ENCODE data around the gene PLA2G4E. TPM values are rescaled to one million over a fixed set of nuclear protein-coding genes. Genes with fewer than 3 reads are reported as not detected.

PLA2G4E gene
- total and polyA plus RNA-seq, 3 experiments from 2014 or later, result not detected

GRCh38 chr15:42058791-42059190 lies 37.9 kb upstream of the PLA2G4E start:
- Histone ChIP-seq H3K27me3 (ENCODE audit: insufficient read depth, low read length, poor library complexity, severe bottlenecking) (peaks cover 8% of the 10 kb centered on the region), H3K4me1 (ENCODE audit: insufficient read depth, low read length) (peaks cover 4% of the 10 kb centered on the region), H3K9me3 (ENCODE audit: low read length) (no peaks in the 10 kb centered on the region), H3K36me3 (ENCODE audit: insufficient read depth, low read length) (no peaks in the 10 kb centered on the region), H3K27ac (ENCODE audit: low read depth, low read length) (no peak overlapping the region), H3K4me3 (ENCODE audit: low read length) (no peak overlapping the region)
- DNase-seq, result no peak
- Mint-ChIP-seq H3K27ac (peak overlapping the region in 1 of 8 donors; percentile 25), H3K4me1 (peaks cover 7 to 15% (median 8%) of the 10 kb centered on the region in 3 donors), H3K9me3 (no peaks in the 10 kb centered on the region), H3K36me3 (no peaks in the 10 kb centered on the region), H3K4me3 (no peak overlapping the region), H3K27me3 (peaks cover 23 to 41% of the 10 kb centered on the region in 2 donors)
- POLR2A ChIA-PET, result no interaction called here
- CTCF ChIA-PET, result no interaction called here

- peak overlapping the region in 1 of 7 donors; percentile 13 for H3K4me3 Mint-ChIP-seq
- peaks cover 7 to 15% (median 8%) of the 10 kb centered on the region in 3 donors for H3K4me1 Mint-ChIP-seq
- Histone ChIP-seq H3K9me3 (ENCODE audit: low read length) (no peaks in the 10 kb centered on the region), H3K4me3 (ENCODE audit: low read length) (no peak overlapping the region), H3K4me1 (ENCODE audit: insufficient read depth, low read length) (peaks cover 4% of the 10 kb centered on the region), H3K27me3 (ENCODE audit: insufficient read depth, low read length, poor library complexity, severe bottlenecking) (peaks cover 8% of the 10 kb centered on the region), H3K36me3 (ENCODE audit: insufficient read depth, low read length) (no peaks in the 10 kb centered on the region), H3K27ac (ENCODE audit: low read depth, low read length) (no peak overlapping the region)
- H3K36me3 Mint-ChIP-seq, result no peaks in the 10 kb centered on the region
- CTCF ChIA-PET, result interaction anchor here (4.0 kb wide), 1 partner anchor 69 kb away, joined by 14 read pairs; no protein-coding TSS in a partner anchor
- H3K9me3 Mint-ChIP-seq, result no peaks in the 10 kb centered on the region
- POLR2A ChIA-PET, result no interaction called here
- peaks cover 23 to 41% of the 10 kb centered on the region in 2 donors for H3K27me3 Mint-ChIP-seq
- no peak for DNase-seq
- peak overlapping the region in 7 of 8 donors; percentile 15 to 95 (median 75) for H3K27ac Mint-ChIP-seq
These were observed 37.2 kb upstream of the PLA2G4E start for GRCh38 chr15:42057799-42058646.

GRCh38 chr15:42056934-42057798 lies 36.3 kb upstream of the PLA2G4E start:
- Mint-ChIP-seq H3K36me3 (no peaks in the 10 kb centered on the region), H3K4me1 (peaks cover 7 to 15% (median 8%) of the 10 kb centered on the region in 3 donors), H3K27ac (peak overlapping the region; percentile 15 to 96 (median 74)), H3K4me3 (peak overlapping the region; percentile 10 to 85 (median 66)), H3K27me3 (peaks cover 23 to 41% of the 10 kb centered on the region in 2 donors), H3K9me3 (no peaks in the 10 kb centered on the region)
- POLR2A ChIA-PET, result no interaction called here
- H3K9me3 ChIP-seq (ENCODE audit: low read length), result no peaks in the 10 kb centered on the region
- H3K27ac ChIP-seq (ENCODE audit: low read depth, low read length), result no peak overlapping the region
- CTCF ChIA-PET, result interaction anchor here (0.8 to 4.0 kb wide), 3 partner anchors 68 to 284 kb away, joined by 3 to 14 read pairs (median 3); no protein-coding TSS in a partner anchor
- H3K36me3 ChIP-seq (ENCODE audit: insufficient read depth, low read length), result no peaks in the 10 kb centered on the region
- H3K4me3 ChIP-seq (ENCODE audit: low read length), result peak overlapping the region; percentile 14
- H3K4me1 ChIP-seq (ENCODE audit: insufficient read depth, low read length), result peaks cover 4% of the 10 kb centered on the region
- H3K27me3 ChIP-seq (ENCODE audit: insufficient read depth, low read length, poor library complexity, severe bottlenecking), result peaks cover 8% of the 10 kb centered on the region
- peak; percentile 31 to 69 (median 55) for DNase-seq

- ChIA-PET POLR2A (no interaction called here), CTCF (interaction anchor here (1.0 to 4.0 kb wide), 2 partner anchors 65 to 67 kb away, joined by 3 to 14 read pairs; no protein-coding TSS in a partner anchor)
- no peaks in the 10 kb centered on the region for H3K9me3 ChIP-seq (ENCODE audit: low read length)
- Mint-ChIP-seq H3K4me3 (no peak overlapping the region), H3K27ac (no peak overlapping the region), H3K9me3 (no peaks in the 10 kb centered on the region), H3K4me1 (peaks cover 4 to 8% (median 7%) of the 10 kb centered on the region in 3 donors), H3K27me3 (peaks cover 23 to 60% of the 10 kb centered on the region in 2 donors), H3K36me3 (no peaks in the 10 kb centered on the region)
- H3K36me3 ChIP-seq (ENCODE audit: insufficient read depth, low read length), result no peaks in the 10 kb centered on the region
- H3K4me1 ChIP-seq (ENCODE audit: insufficient read depth, low read length), result no peaks in the 10 kb centered on the region
- no peak overlapping the region for H3K4me3 ChIP-seq (ENCODE audit: low read length)
- no peak overlapping the region for H3K27ac ChIP-seq (ENCODE audit: low read depth, low read length)
- DNase-seq, result no peak
- peaks cover 4% of the 10 kb centered on the region for H3K27me3 ChIP-seq (ENCODE audit: insufficient read depth, low read length, poor library complexity, severe bottlenecking)
These were observed 33.1 kb upstream of the PLA2G4E start for GRCh38 chr15:42053914-42054313.

- CTCF ChIA-PET, result no interaction called here
- DNase-seq, result no peak
These were observed 32.2 kb upstream of the PLA2G4E start for GRCh38 chr15:42053010-42053409.

DNA sequence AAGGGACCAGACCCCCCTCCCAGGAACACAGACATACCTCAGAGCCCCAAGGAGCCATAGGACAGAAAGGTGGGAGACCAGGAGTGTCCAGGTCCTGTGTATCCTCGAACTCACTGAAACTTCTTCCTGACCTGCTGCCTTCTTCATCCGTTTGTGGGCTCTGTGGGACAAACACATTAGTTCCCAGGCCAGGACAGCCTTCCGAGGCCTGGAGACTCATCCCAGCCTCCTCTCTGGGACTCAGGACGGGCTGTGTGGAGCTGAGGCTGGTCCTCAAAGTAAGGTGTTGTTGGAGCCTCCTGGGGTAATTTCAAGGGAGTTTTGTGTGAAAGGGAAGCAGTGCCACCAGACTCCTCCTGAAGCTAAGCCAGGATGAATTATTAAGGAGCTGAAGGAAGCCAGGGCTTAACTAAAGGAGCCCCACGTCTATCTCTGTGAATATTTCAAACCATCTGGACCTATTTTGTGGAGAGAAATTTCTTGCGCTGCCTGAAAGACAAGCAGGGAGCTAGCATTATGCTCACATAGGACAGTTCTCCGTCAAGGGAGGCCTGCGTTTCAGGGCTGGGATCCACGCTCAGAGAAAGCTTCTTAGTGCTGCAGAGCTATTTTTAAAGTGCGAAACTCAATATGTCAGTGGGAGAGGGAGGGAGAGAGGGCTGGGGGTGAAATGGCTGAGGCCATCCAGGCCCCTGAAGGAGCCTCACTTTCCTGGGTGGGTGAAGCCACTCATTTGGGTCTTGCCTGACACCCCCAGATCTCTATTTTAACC lies 29.8 kb upstream of the PLA2G4E start:
- Histone ChIP-seq H3K27me3 (ENCODE audit: insufficient read depth, low read length, poor library complexity, severe bottlenecking) (no peaks in the 10 kb centered on the region), H3K4me1 (ENCODE audit: insufficient read depth, low read length) (no peaks in the 10 kb centered on the region)
- POLR2A ChIA-PET, result no interaction called here

More at GRCh38 chr15:42053010-42053409, 32.2 kb upstream of the PLA2G4E start:
- H3K9me3 Mint-ChIP-seq, result no peaks in the 10 kb centered on the region
- no peaks in the 10 kb centered on the region for H3K36me3 ChIP-seq (ENCODE audit: insufficient read depth, low read length)
- H3K27me3 ChIP-seq (ENCODE audit: insufficient read depth, low read length, poor library complexity, severe bottlenecking), result peaks cover 4% of the 10 kb centered on the region
- H3K9me3 ChIP-seq (ENCODE audit: low read length), result no peaks in the 10 kb centered on the region
- H3K27ac ChIP-seq (ENCODE audit: low read depth, low read length), result no peak overlapping the region
- H3K4me3 ChIP-seq (ENCODE audit: low read length), result no peak overlapping the region
- no peak overlapping the region for H3K4me3 Mint-ChIP-seq
- H3K4me1 Mint-ChIP-seq, result peaks cover 4 to 8% (median 7%) of the 10 kb centered on the region in 3 donors
- no peaks in the 10 kb centered on the region for H3K36me3 Mint-ChIP-seq
- POLR2A ChIA-PET, result interaction anchor here (0.7 kb wide), 1 partner anchor 467 kb away, joined by 3 read pairs; no protein-coding TSS in a partner anchor
- H3K27ac Mint-ChIP-seq, result no peak overlapping the region
- H3K27me3 Mint-ChIP-seq, result peaks cover 19 to 56% of the 10 kb centered on the region in 2 donors
- no peaks in the 10 kb centered on the region for H3K4me1 ChIP-seq (ENCODE audit: insufficient read depth, low read length)

DNA sequence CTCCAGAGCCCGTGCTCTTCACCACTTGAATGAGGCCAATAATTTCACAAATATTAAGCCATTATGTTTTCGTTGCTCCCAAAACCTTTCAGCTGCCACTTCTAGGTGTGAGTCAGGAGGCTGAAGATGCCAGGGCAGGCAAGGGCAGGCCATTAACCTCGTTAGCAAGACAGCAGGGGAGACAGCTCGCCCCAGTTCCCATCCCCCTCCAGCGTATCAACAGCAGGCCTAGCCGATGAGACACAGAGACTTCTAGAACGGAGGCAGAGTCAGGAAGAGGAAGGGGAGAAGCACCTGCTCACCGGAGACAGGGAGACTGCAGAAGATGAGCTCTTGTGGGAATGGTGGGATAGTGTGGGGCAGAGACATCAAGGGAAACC lies 28.0 kb upstream of the PLA2G4E start:
- no peaks in the 10 kb centered on the region for H3K36me3 Mint-ChIP-seq
- no peak for DNase-seq
- Histone ChIP-seq H3K27ac (ENCODE audit: low read depth, low read length) (no peak overlapping the region), H3K9me3 (ENCODE audit: low read length) (no peaks in the 10 kb centered on the region), H3K4me1 (ENCODE audit: insufficient read depth, low read length) (no peaks in the 10 kb centered on the region), H3K36me3 (ENCODE audit: insufficient read depth, low read length) (no peaks in the 10 kb centered on the region), H3K27me3 (ENCODE audit: insufficient read depth, low read length, poor library complexity, severe bottlenecking) (no peaks in the 10 kb centered on the region), H3K4me3 (ENCODE audit: low read length) (no peak overlapping the region)
- CTCF ChIA-PET, result no interaction called here
- no peak overlapping the region for H3K4me3 Mint-ChIP-seq
- H3K4me1 Mint-ChIP-seq, result no peaks in the 10 kb centered on the region
- POLR2A ChIA-PET, result no interaction called here
- H3K9me3 Mint-ChIP-seq, result no peaks in the 10 kb centered on the region
- H3K27me3 Mint-ChIP-seq, result peaks cover 5 to 32% of the 10 kb centered on the region in 2 donors
- no peak overlapping the region for H3K27ac Mint-ChIP-seq

More for the DNA sequence above, 29.8 kb upstream of the PLA2G4E start:
- Histone ChIP-seq H3K9me3 (ENCODE audit: low read length) (no peaks in the 10 kb centered on the region), H3K4me3 (ENCODE audit: low read length) (no peak overlapping the region), H3K27ac (ENCODE audit: low read depth, low read length) (no peak overlapping the region), H3K36me3 (ENCODE audit: insufficient read depth, low read length) (no peaks in the 10 kb centered on the region)
- Mint-ChIP-seq H3K36me3 (no peaks in the 10 kb centered on the region), H3K4me3 (no peak overlapping the region), H3K27me3 (peaks cover 8 to 46% of the 10 kb centered on the region in 2 donors), H3K4me1 (no peaks in the 10 kb centered on the region), H3K27ac (no peak overlapping the region), H3K9me3 (no peaks in the 10 kb centered on the region)
- DNase-seq, result no peak
- CTCF ChIA-PET, result interaction anchor here (1.4 kb wide), 1 partner anchor 10 kb away, joined by 5 read pairs; no protein-coding TSS in a partner anchor
